DND-41 (cell line): ENCODE results near the gene ATP23.

Source experiments
- EZH2 ChIP-seq: IDR thresholded peaks from 3 replicates; pipeline ENCODE4 v1.6.1; 2012; ENCODE audit warnings: borderline replicate concordance, low read depth, mild to moderate bottlenecking, moderate library complexity, low read length, inconsistent platforms; ENCODE audit not compliant: severe bottlenecking
- TF ChIP-seq, protein P1 (sequence below): IDR thresholded peaks from 2 replicates; pipeline ENCODE4 v1.5.1; 2012; ENCODE audit warnings: borderline replicate concordance, low read length, moderate library complexity, mild to moderate bottlenecking; ENCODE audit not compliant: poor library complexity, severe bottlenecking; ENCODE audit errors: extremely low read depth

GRCh38 chr12:57941165-57941894, at the start of gene ATP23:
- TF ChIP-seq, protein P1, sequence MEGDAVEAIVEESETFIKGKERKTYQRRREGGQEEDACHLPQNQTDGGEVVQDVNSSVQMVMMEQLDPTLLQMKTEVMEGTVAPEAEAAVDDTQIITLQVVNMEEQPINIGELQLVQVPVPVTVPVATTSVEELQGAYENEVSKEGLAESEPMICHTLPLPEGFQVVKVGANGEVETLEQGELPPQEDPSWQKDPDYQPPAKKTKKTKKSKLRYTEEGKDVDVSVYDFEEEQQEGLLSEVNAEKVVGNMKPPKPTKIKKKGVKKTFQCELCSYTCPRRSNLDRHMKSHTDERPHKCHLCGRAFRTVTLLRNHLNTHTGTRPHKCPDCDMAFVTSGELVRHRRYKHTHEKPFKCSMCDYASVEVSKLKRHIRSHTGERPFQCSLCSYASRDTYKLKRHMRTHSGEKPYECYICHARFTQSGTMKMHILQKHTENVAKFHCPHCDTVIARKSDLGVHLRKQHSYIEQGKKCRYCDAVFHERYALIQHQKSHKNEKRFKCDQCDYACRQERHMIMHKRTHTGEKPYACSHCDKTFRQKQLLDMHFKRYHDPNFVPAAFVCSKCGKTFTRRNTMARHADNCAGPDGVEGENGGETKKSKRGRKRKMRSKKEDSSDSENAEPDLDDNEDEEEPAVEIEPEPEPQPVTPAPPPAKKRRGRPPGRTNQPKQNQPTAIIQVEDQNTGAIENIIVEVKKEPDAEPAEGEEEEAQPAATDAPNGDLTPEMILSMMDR, result no peak
- TF ChIP-seq EZH2, result no peak
